ENCODE measurements around the gene PTPN9. TPM values are rescaled to one million over a fixed set of nuclear protein-coding genes. Genes with fewer than 3 reads are reported as not detected.
"Not testable (repeated sequence)": the region's sequence is repeated elsewhere in the genome, so short reads cannot be mapped to it uniquely, and the experiment has no call there.

The PTPN9 gene
- total RNA-seq, 1 donor from 2014 or later, result 37.2 TPM

GRCh38 chr15:75554717-75555116 is 24.4 kb downstream of the PTPN9 start:
- DNase-seq (ENCODE audit: low read depth), result no peak
- TF ChIP-seq CTCF (IDR thresholded peaks at IDR 0.05; ENCODE audit: insufficient read depth, low read length, poor library complexity, severe bottlenecking), result no peak
- no peaks in the 10 kb centered on the region for H3K27me3 ChIP-seq (ENCODE audit: control insufficient read depth, insufficient read depth, low read length)
- no peak overlapping the region for H3K4me3 ChIP-seq (ENCODE audit: low read depth, low read length)
- no peaks in the 10 kb centered on the region for H3K36me3 ChIP-seq (ENCODE audit: control insufficient read depth, insufficient read depth, low read length)

- no peaks in the 10 kb centered on the region for H3K36me3 ChIP-seq (ENCODE audit: control insufficient read depth, insufficient read depth, low read length)
- H3K27me3 ChIP-seq (ENCODE audit: control insufficient read depth, insufficient read depth, low read length), result no peaks in the 10 kb centered on the region
- TF ChIP-seq CTCF (IDR thresholded peaks at IDR 0.05; ENCODE audit: insufficient read depth, low read length, poor library complexity, severe bottlenecking), result no peak
- no peak for DNase-seq (ENCODE audit: low read depth)
- H3K4me3 ChIP-seq (ENCODE audit: low read depth, low read length), result no peak overlapping the region
Observed at GRCh38 chr15:75553659-75554058, 25.5 kb downstream of the PTPN9 start.

GRCh38 chr15:75551091-75551490 is 28.0 kb downstream of the PTPN9 start:
- Histone ChIP-seq H3K36me3 (ENCODE audit: control insufficient read depth, insufficient read depth, low read length) (no peaks in the 10 kb centered on the region), H3K27me3 (ENCODE audit: control insufficient read depth, insufficient read depth, low read length) (no peaks in the 10 kb centered on the region), H3K4me3 (ENCODE audit: low read depth, low read length) (no peak overlapping the region)
- DNase-seq (ENCODE audit: low read depth), result no peak
- no peak for TF ChIP-seq CTCF (IDR thresholded peaks at IDR 0.05; ENCODE audit: insufficient read depth, low read length, poor library complexity, severe bottlenecking)

- DNase-seq (ENCODE audit: low read depth), result no peak
- TF ChIP-seq CTCF (IDR thresholded peaks at IDR 0.05; ENCODE audit: insufficient read depth, low read length, poor library complexity, severe bottlenecking), result no peak
- H3K4me3 ChIP-seq (ENCODE audit: low read depth, low read length), result no peak overlapping the region
- H3K27me3 ChIP-seq (ENCODE audit: control insufficient read depth, insufficient read depth, low read length), result no peaks in the 10 kb centered on the region
- H3K36me3 ChIP-seq (ENCODE audit: control insufficient read depth, insufficient read depth, low read length), result no peaks in the 10 kb centered on the region
Observed at GRCh38 chr15:75545064-75545463, 34.1 kb downstream of the PTPN9 start.

- no peaks in the 10 kb centered on the region for H3K36me3 ChIP-seq (ENCODE audit: control insufficient read depth, insufficient read depth, low read length)
- no peak for TF ChIP-seq CTCF (IDR thresholded peaks at IDR 0.05; ENCODE audit: insufficient read depth, low read length, poor library complexity, severe bottlenecking)
- DNase-seq (ENCODE audit: low read depth), result no peak
- no peak overlapping the region for H3K4me3 ChIP-seq (ENCODE audit: low read depth, low read length)
- H3K27me3 ChIP-seq (ENCODE audit: control insufficient read depth, insufficient read depth, low read length), result no peaks in the 10 kb centered on the region
Observed at GRCh38 chr15:75544359-75544758, 34.8 kb downstream of the PTPN9 start.

- H3K4me3 ChIP-seq (ENCODE audit: low read depth, low read length); H3K27me3 ChIP-seq (ENCODE audit: control insufficient read depth, insufficient read depth, low read length); H3K36me3 ChIP-seq (ENCODE audit: control insufficient read depth, insufficient read depth, low read length); DNase-seq (ENCODE audit: low read depth): not testable (repeated sequence)
Observed at GRCh38 chr15:75542949-75543545, 36.1 kb downstream of the PTPN9 start.
